PC-3 (cell line): ENCODE data around the gene LRFN5. TPM values are rescaled to one million over a fixed set of nuclear protein-coding genes. Genes with fewer than 3 reads are reported as not detected.

Source experiments
- ATAC-seq: fragments of 200-7000 bp; cut with Tn5 transposase; 2 replicates; pipeline ENCODE4 v1.9.1; 2020; ENCODE audit warnings: mild to moderate bottlenecking, moderate library complexity
- BruUV-seq: library from RNA; stranded (reverse); fragments of 400-500 nt; replicated peaks from 2 replicates; lab custom pipeline; 2021; lab: Mats Ljungman, UMichigan
- CTCF ChIA-PET: fragments of 300-600 bp; sonication (Branson Sonifier 250); formaldehyde crosslinking; loops from one replicate; lab custom pipeline; 2022; ENCODE audit warnings: antibody characterized with exemption; lab: Charles Lee
- POLR2A ChIA-PET: fragments of 300-600 bp; sonication (Branson Sonifier 250); formaldehyde crosslinking; loops from one replicate; lab custom pipeline; 2022; ENCODE audit warnings: antibody characterized with exemption; ENCODE audit not compliant: unreplicated experiment; lab: Charles Lee
- DNase-seq: peaks from one replicate; pipeline ENCODE4 v3.0.0-alpha.2; 2015
- H2AFZ ChIP-seq: fragments of 300-600 bp; sonication (generic); 2 replicates; pipeline ENCODE4 v1.6.0; 2016; ENCODE audit warnings: antibody characterized with exemption, low read length
- H3F3A ChIP-seq: fragments of 300-600 bp; sonication (generic); one replicate; pipeline ENCODE4 v1.6.0; 2017; ENCODE audit warnings: antibody characterized with exemption, low read length, control low read depth, mild to moderate bottlenecking; ENCODE audit not compliant: unreplicated experiment
- H3K27ac ChIP-seq: fragments of 300-600 bp; sonication (generic); 2 replicates; pipeline ENCODE4 v1.5.1; 2016; ENCODE audit warnings: mild to moderate bottlenecking, low read length
- H3K27me3 ChIP-seq: fragments of 300-600 bp; sonication (generic); 2 replicates; pipeline ENCODE4 v1.6.1; 2016; ENCODE audit warnings: low read length, mixed read lengths
- H3K36me3 ChIP-seq: fragments of 300-600 bp; sonication (generic); 2 replicates; pipeline ENCODE4 v1.6.1; 2016; ENCODE audit warnings: low read depth, mixed run types, low read length, mixed read lengths
- H3K4me1 ChIP-seq: fragments of 300-600 bp; sonication (generic); 2 replicates; pipeline ENCODE4 v1.5.1; 2016; ENCODE audit warnings: low read length; ENCODE audit not compliant: insufficient read depth
- H3K4me2 ChIP-seq: fragments of 300-600 bp; sonication (generic); 2 replicates; pipeline ENCODE4 v1.6.0; 2016; ENCODE audit warnings: low read length
- H3K4me3 ChIP-seq: fragments of 300-600 bp; sonication (generic); 2 replicates; pipeline ENCODE4 v1.5.1; 2016; ENCODE audit warnings: mild to moderate bottlenecking, low read length, mixed read lengths
- H3K79me2 ChIP-seq: fragments of 300-600 bp; sonication (generic); 2 replicates; pipeline ENCODE4 v1.6.1; 2017; ENCODE audit warnings: low read length, mixed read lengths
- H3K9ac ChIP-seq: fragments of 300-600 bp; sonication (generic); 2 replicates; pipeline ENCODE4 v1.6.0; 2016; ENCODE audit warnings: mild to moderate bottlenecking, low read length
- H3K9me2 ChIP-seq: fragments of 300-600 bp; sonication (generic); replicated peaks from 2 replicates; pipeline ENCODE4 v1.6.1; 2016; ENCODE audit warnings: mixed run types, low read length, mixed read lengths
- H3K9me3 ChIP-seq: fragments of 300-600 bp; sonication (generic); 2 replicates; pipeline ENCODE4 v1.6.1; 2016; ENCODE audit warnings: low read length, mixed read lengths
- H4K20me1 ChIP-seq: fragments of 300-600 bp; sonication (generic); 2 replicates; pipeline ENCODE4 v1.6.1; 2016; ENCODE audit warnings: low read length, mixed read lengths
- CTCF ChIP-seq: fragments of 300-600 bp; sonication (generic); conservative IDR thresholded peaks from 2 replicates; pipeline ENCODE4 v1.5.1; 2017; ENCODE audit warnings: antibody characterized with exemption, low read depth, mild to moderate bottlenecking, low read length
- EZH2 ChIP-seq: fragments of 300-600 bp; sonication (generic); IDR thresholded peaks from one replicate; pipeline ENCODE4 v1.6.1; 2017; ENCODE audit warnings: antibody characterized with exemption, mild to moderate bottlenecking, low read length; ENCODE audit not compliant: unreplicated experiment
- EZH2phosphoT487 ChIP-seq: fragments of 300-600 bp; sonication (generic); IDR thresholded peaks from 2 replicates; pipeline ENCODE4 v1.6.1; 2018; ENCODE audit warnings: mild to moderate bottlenecking, antibody characterized with exemption, low read length, borderline replicate concordance
- intact Hi-C: fragments of 100-400 bp; cut with micrococcal nuclease; formaldehyde crosslinking; loops from 2 replicates; pipeline ENCODE4 v1.9.0; 2023
- total RNA-seq: library from RNA; depleted of rRNA; stranded (reverse); fragments of >200 nt; gene quantifications from 2 replicates; pipeline ENCODE4 v1.2.3, GENCODE V29; 2014

The LRFN5 gene
- total RNA-seq, 1 experiment from 2014 or later: not detected

DNA sequence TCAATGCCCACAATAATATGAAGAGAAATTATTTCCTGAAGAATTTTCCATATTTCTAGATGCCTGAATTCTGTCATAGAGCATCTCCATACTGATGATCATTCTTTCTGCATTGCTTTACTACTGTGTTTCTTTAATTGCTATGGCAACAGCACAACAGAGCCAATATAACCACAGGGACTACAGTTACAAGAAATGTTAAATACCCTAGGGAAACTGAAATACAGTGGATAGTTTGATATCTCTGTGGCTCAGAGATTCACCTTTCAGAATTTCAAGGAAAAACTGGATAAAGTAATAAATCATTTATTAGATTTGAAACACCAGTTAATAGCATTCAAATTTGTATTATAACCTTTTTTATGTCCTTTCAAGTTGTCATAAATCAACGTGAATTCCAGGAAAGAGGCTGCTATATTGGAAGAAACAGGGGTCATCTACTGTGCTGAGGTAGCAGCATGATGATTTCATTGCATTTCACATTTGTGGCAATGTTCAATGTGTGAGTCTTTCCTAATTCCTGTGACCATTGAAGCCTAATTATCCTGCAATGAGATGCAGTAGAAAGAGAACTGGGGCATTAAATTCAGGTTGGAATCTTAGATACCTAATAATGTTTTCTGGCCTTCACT lies 267.1 kb downstream of the LRFN5 start:
- Histone ChIP-seq H3K9me3 (no peaks in the 10 kb centered on the region), H2AFZ (no peak overlapping the region), H3F3A (no peaks in the 10 kb centered on the region), H3K27me3 (no peaks in the 10 kb centered on the region), H3K4me3 (no peak overlapping the region), H3K4me1 (no peaks in the 10 kb centered on the region), H3K4me2 (no peak overlapping the region), H3K79me2 (no peaks in the 10 kb centered on the region), H3K36me3 (no peaks in the 10 kb centered on the region), H3K9ac (no peak overlapping the region), H4K20me1 (no peaks in the 10 kb centered on the region), H3K27ac (no peak overlapping the region), H3K9me2 (no peaks in the 10 kb centered on the region)
- TF ChIP-seq EZH2phosphoT487 (no peak), CTCF (no peak), EZH2 (no peak)
- ATAC-seq: no peak
- ChIA-PET POLR2A (no interaction called here), CTCF (no interaction called here)
- intact Hi-C loops: no loop called here
- BruUV-seq: no TSS peak
- no peak for DNase-seq

GRCh38 chr14:41875116-41875515 lies 268.4 kb downstream of the LRFN5 start:
- no peak for DNase-seq

More at GRCh38 chr14:41875116-41875515, 268.4 kb downstream of the LRFN5 start:
- POLR2A ChIA-PET: no interaction called here
- CTCF ChIA-PET: no interaction called here
- no peaks in the 10 kb centered on the region for H3K9me3 ChIP-seq
- H3F3A ChIP-seq: no peaks in the 10 kb centered on the region
- no peak overlapping the region for H3K4me3 ChIP-seq
- no TSS peak for BruUV-seq
- H3K36me3 ChIP-seq: no peaks in the 10 kb centered on the region
- ATAC-seq: no peak
- H4K20me1 ChIP-seq: no peaks in the 10 kb centered on the region
- no peak overlapping the region for H3K4me2 ChIP-seq
- no peak for TF ChIP-seq CTCF
- no peak for TF ChIP-seq EZH2
- no peak for TF ChIP-seq EZH2phosphoT487
- H3K9me2 ChIP-seq: no peaks in the 10 kb centered on the region
- no peaks in the 10 kb centered on the region for H3K4me1 ChIP-seq
- no peak overlapping the region for H3K9ac ChIP-seq
- H3K27ac ChIP-seq: no peak overlapping the region
- H3K27me3 ChIP-seq: no peaks in the 10 kb centered on the region
- no peak overlapping the region for H2AFZ ChIP-seq
- intact Hi-C loops: no loop called here
- H3K79me2 ChIP-seq: no peaks in the 10 kb centered on the region
